Measurements from ENCODE around the gene PLPPR2.

- TF ChIP-seq, protein P1, sequence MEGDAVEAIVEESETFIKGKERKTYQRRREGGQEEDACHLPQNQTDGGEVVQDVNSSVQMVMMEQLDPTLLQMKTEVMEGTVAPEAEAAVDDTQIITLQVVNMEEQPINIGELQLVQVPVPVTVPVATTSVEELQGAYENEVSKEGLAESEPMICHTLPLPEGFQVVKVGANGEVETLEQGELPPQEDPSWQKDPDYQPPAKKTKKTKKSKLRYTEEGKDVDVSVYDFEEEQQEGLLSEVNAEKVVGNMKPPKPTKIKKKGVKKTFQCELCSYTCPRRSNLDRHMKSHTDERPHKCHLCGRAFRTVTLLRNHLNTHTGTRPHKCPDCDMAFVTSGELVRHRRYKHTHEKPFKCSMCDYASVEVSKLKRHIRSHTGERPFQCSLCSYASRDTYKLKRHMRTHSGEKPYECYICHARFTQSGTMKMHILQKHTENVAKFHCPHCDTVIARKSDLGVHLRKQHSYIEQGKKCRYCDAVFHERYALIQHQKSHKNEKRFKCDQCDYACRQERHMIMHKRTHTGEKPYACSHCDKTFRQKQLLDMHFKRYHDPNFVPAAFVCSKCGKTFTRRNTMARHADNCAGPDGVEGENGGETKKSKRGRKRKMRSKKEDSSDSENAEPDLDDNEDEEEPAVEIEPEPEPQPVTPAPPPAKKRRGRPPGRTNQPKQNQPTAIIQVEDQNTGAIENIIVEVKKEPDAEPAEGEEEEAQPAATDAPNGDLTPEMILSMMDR (IDR thresholded peaks at IDR 0.05; ENCODE audit: low read depth, low read length, poor library complexity, severe bottlenecking) = no peak
- no peak for TF ChIP-seq EZH2phosphoT487 (IDR thresholded peaks at IDR 0.05; ENCODE audit: borderline replicate concordance, low read length)
Observed at GRCh38 chr19:11342429-11342828, 12.8 kb upstream of the PLPPR2 start.

Measured in DOHH2 (cell line).